K562 (cell line): ENCODE results near the gene LRRC74B. TPM values are rescaled to one million over a fixed set of nuclear protein-coding genes. Genes with fewer than 3 reads are reported as not detected.

Experiments used
- CBX2 ChIP-seq: fragments of 200-600 bp; sonication (generic); IDR thresholded peaks from one replicate; pipeline ENCODE4 v1.6.1; 2012; ENCODE audit warnings: mild to moderate bottlenecking, low read length, inconsistent platforms; ENCODE audit not compliant: insufficient read depth, poor library complexity, severe bottlenecking
- COPS2 ChIP-seq: fragments of 450-650 bp; conservative IDR thresholded peaks from 2 replicates; pipeline ENCODE4 v1.6.1; 2016; ENCODE audit warnings: mild to moderate bottlenecking, moderate library complexity
- FOXK2 ChIP-seq, 2 experiments: fragments of 450-650 bp; IDR thresholded peaks in 1 of 2; conservative IDR thresholded peaks in 1 of 2; 2 replicates each; pipeline ENCODE4 v1.6.1; 2016; ENCODE audit warnings: low read depth in 2 of 2, mild to moderate bottlenecking in 1 of 2
- JUND ChIP-seq, 2 experiments: IDR thresholded peaks; 2 replicates in 1 of 2; 3 replicates in 1 of 2; pipeline ENCODE4 v1.6.1; 2011; ENCODE audit warnings: borderline replicate concordance in 2 of 2, low read depth in 2 of 2, low read length in 2 of 2, improper control_type of control experiment in 1 of 2, missing biosample characterization in 1 of 2, missing genetic modification characterization in 1 of 2, missing genetic modification reagents in 1 of 2
- MBD1 ChIP-seq: fragments of 250-450 bp; sonication (Bioruptor Pico); IDR thresholded peaks from 2 replicates; pipeline ENCODE4 v1.8.0; 2022; ENCODE audit warnings: inconsistent platforms
- NR2F6 ChIP-seq: fragments of 450-650 bp; formaldehyde crosslinking; IDR thresholded peaks from 2 replicates; pipeline ENCODE4 v1.4.0; 2020; ENCODE audit warnings: mild to moderate bottlenecking
- NRF1 ChIP-seq, 2 experiments: fragments of 450-650 bp; IDR thresholded peaks in 1 of 2; conservative IDR thresholded peaks in 1 of 2; 2 replicates each; pipeline ENCODE4 v1.6.1; 2014; ENCODE audit warnings: mild to moderate bottlenecking in 2 of 2
- RAD21 ChIP-seq, 2 experiments: fragments of 250-450 bp in 1 of 2; fragments of 450-650 bp in 1 of 2; sonication (Bioruptor Pico) in 1 of 2; formaldehyde crosslinking in 1 of 2; IDR thresholded peaks in 1 of 2; conservative IDR thresholded peaks in 1 of 2; 2 replicates each; pipeline versions ENCODE4 v1.4.0 to v1.8.0; 2020 to 2022; ENCODE audit warnings: mild to moderate bottlenecking in 2 of 2, moderate library complexity in 1 of 2
- SETDB1 ChIP-seq: IDR thresholded peaks from one replicate; pipeline ENCODE4 v1.6.1; 2012; ENCODE audit warnings: low read length, control low read depth, inconsistent platforms
- SMARCE1 ChIP-seq: fragments of 450-650 bp; IDR thresholded peaks from 2 replicates; pipeline ENCODE4 v1.7.1; 2016; ENCODE audit warnings: mild to moderate bottlenecking
- ZNF253 ChIP-seq: fragments of 250-450 bp; sonication (Bioruptor Pico); conservative IDR thresholded peaks from 2 replicates; pipeline ENCODE4 v1.6.1; 2021; ENCODE audit warnings: mild to moderate bottlenecking
- ZNF449 ChIP-seq: fragments of 250-450 bp; sonication (Bioruptor Pico); IDR thresholded peaks from 2 replicates; pipeline ENCODE4 v1.8.0; 2022; ENCODE audit warnings: moderate library complexity, mild to moderate bottlenecking, inconsistent platforms
- ZNF695 ChIP-seq: fragments of 450-650 bp; formaldehyde crosslinking; IDR thresholded peaks from 2 replicates; pipeline ENCODE4 v1.4.0; 2020; ENCODE audit warnings: mild to moderate bottlenecking, moderate library complexity
- polyA plus RNA-seq, 8 experiments: library from polyadenylated mRNA; depleted of rRNA in 4 of 8; stranded (reverse) in 5 of 8; unstranded in 3 of 8; fragments of >200 nt; fragmentation: Nextera tagmentation in 2 of 8; fragmentation: Illumina TruSeq in 1 of 8; extraction: Ambion mirVana in 2 of 8; extraction: Trizol in 1 of 8; gene quantifications; 2 replicates each; pipeline versions ENCODE4 v1.2.1 to v1.2.3, GENCODE V29; 2011 to 2014; ENCODE audit warnings: inconsistent platforms in 1 of 8, missing spikeins in 1 of 8
- total RNA-seq, 7 experiments: library from RNA; depleted of rRNA in 6 of 7; stranded (reverse); fragments of >200 nt in 6 of 7; fragmentation: Illumina TruSeq in 2 of 7; extraction: Trizol in 2 of 7; gene quantifications; 2 replicates each; pipeline versions ENCODE4 v1.2.1 to v1.2.3, GENCODE V29; 2011 to 2021; ENCODE audit warnings: low replicate concordance in 1 of 7
- TF ChIP-seq, protein P1 (sequence below): fragments of 250-450 bp; sonication (Bioruptor Pico); IDR thresholded peaks from 2 replicates; pipeline ENCODE4 v1.4.0; 2020; ENCODE audit warnings: mild to moderate bottlenecking
- TF ChIP-seq, protein P2 (sequence below): fragments of 450-650 bp; IDR thresholded peaks from 2 replicates; pipeline ENCODE4 v1.6.1; 2016; ENCODE audit warnings: missing biosample characterization, missing genetic modification characterization
- TF ChIP-seq, protein P3 (sequence below): IDR thresholded peaks from 3 replicates; pipeline ENCODE4 v1.6.1; 2011; ENCODE audit warnings: borderline replicate concordance, mild to moderate bottlenecking; ENCODE audit not compliant: insufficient read length, insufficient read depth

The LRRC74B gene
- total and polyA plus RNA-seq, 9 of the 15 experiments (the other 6 are each of a cell fraction or from before 2014, with no cell fraction given) = not detected

- no peak for TF ChIP-seq FOXK2 (conservative IDR thresholded peaks at IDR 0.05 in 1 of 2, IDR thresholded peaks at IDR 0.05 in 1 of 2; ENCODE audit: low read depth in 2 of 2)
- no peak for TF ChIP-seq SMARCE1
- TF ChIP-seq JUND (IDR thresholded peaks at IDR 0.05; ENCODE audit: borderline replicate concordance, low read depth, low read length) = no peak
- no peak for TF ChIP-seq JUND (tag; IDR thresholded peaks at IDR 0.05; ENCODE audit: borderline replicate concordance, low read depth, low read length)
- TF ChIP-seq NRF1 (conservative IDR thresholded peaks at IDR 0.05 in 1 of 2, IDR thresholded peaks at IDR 0.05 in 1 of 2) = no peak
- TF ChIP-seq NR2F6 (CRISPR knock-in tag) = 0 out of 2 replicates have a peak, but pooled peaks have one; percentile 65
- TF ChIP-seq, protein P1, sequence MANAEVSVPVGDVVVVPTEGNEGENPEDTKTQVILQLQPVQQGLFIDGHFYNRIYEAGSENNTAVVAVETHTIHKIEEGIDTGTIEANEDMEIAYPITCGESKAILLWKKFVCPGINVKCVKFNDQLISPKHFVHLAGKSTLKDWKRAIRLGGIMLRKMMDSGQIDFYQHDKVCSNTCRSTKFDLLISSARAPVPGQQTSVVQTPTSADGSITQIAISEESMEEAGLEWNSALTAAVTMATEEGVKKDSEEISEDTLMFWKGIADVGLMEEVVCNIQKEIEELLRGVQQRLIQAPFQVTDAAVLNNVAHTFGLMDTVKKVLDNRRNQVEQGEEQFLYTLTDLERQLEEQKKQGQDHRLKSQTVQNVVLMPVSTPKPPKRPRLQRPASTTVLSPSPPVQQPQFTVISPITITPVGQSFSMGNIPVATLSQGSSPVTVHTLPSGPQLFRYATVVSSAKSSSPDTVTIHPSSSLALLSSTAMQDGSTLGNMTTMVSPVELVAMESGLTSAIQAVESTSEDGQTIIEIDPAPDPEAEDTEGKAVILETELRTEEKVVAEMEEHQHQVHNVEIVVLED = 0 out of 2 replicates have a peak, but pooled peaks have one; percentile 18
- TF ChIP-seq, protein P2, sequence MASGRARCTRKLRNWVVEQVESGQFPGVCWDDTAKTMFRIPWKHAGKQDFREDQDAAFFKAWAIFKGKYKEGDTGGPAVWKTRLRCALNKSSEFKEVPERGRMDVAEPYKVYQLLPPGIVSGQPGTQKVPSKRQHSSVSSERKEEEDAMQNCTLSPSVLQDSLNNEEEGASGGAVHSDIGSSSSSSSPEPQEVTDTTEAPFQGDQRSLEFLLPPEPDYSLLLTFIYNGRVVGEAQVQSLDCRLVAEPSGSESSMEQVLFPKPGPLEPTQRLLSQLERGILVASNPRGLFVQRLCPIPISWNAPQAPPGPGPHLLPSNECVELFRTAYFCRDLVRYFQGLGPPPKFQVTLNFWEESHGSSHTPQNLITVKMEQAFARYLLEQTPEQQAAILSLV (tag) = no peak
- TF ChIP-seq MBD1 = no peak
- no peak for TF ChIP-seq RAD21 (CRISPR knock-in tag; conservative IDR thresholded peaks at IDR 0.05 in 1 of 2, IDR thresholded peaks at IDR 0.05 in 1 of 2)
- no peak for TF ChIP-seq ZNF449 (CRISPR knock-in tag)
- 0 out of 2 replicates have a peak, but pooled peaks have one; percentile 7 for TF ChIP-seq ZNF253 (CRISPR knock-in tag)
- TF ChIP-seq ZNF695 (CRISPR knock-in tag) = peak; percentile 32; the same call in 1 of the 2 replicates
- TF ChIP-seq CBX2 = no peak
- TF ChIP-seq, protein P3, sequence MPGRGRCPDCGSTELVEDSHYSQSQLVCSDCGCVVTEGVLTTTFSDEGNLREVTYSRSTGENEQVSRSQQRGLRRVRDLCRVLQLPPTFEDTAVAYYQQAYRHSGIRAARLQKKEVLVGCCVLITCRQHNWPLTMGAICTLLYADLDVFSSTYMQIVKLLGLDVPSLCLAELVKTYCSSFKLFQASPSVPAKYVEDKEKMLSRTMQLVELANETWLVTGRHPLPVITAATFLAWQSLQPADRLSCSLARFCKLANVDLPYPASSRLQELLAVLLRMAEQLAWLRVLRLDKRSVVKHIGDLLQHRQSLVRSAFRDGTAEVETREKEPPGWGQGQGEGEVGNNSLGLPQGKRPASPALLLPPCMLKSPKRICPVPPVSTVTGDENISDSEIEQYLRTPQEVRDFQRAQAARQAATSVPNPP = no peak
- peak; percentile 3 for TF ChIP-seq SETDB1
- no peak for TF ChIP-seq COPS2
Observed at GRCh38 chr22:20996598-20997535, 48.9 kb upstream of the LRRC74B start (continued).
